Measurements from ENCODE around the gene CHN1. TPM values are rescaled to one million over a fixed set of nuclear protein-coding genes. Genes with fewer than 3 reads are reported as not detected.

The CHN1 gene
- total and polyA plus RNA-seq, 2 of the 8 experiments (the other 6 are each of a cell fraction or from before 2014, with no cell fraction given) = 54.0 to 65.7 TPM

DNA sequence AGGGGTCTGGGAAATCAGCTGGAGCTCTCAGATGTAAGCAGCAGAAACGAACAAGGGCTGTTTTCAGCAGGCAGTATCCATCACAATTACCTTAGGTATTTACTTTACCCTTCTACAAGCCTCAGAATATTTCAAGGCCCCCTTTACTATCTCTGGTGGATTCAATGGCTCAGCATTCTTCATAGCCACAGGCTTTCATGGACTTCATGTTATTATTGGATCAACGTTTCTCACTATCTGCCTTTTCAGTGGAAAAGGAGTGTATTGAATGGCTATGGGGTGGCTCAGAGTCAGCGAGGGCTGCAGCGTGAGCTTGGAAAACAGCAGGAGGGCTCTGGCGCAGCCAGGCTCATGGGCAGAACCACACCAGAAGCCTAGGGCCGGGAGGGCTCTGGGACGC, 224.3 kb downstream of the CHN1 start:
- no peaks in the 10 kb centered on the region for H3K79me2 ChIP-seq (ENCODE audit: control insufficient read depth in 1 of 2, insufficient read depth in 2 of 2, low read length in 2 of 2)
- H2BK12ac ChIP-seq (ENCODE audit: low read depth, low read length) = 0 out of 2 replicates have a peak overlapping the region, but pooled peaks have one; percentile 13
- no peak overlapping the region; the same call in 1 of the 2 replicates for H2BK20ac ChIP-seq (ENCODE audit: low read length)
- no peak overlapping the region for H2BK120ac ChIP-seq (replicated peaks; ENCODE audit: low read depth, low read length)
- FAIRE-seq = no peak
- 89% methylated on average over 7 of the region's 7 CpGs; no CpG with 5 or more reads in 1 of the 2 experiments for WGBS, 2 experiments (ENCODE audit: extremely low coverage in 1 of 2, insufficient coverage in 1 of 2, insufficient read length in 1 of 2, insufficient replicate concordance in 2 of 2, low coverage in 1 of 2, low lambda C conversion rate in 2 of 2, missing lambda C conversion rate in 1 of 2)
- no peak overlapping the region for H3K56ac ChIP-seq (replicated peaks; ENCODE audit: insufficient read length, low read depth, low read length)
- no peak overlapping the region for H3K4ac ChIP-seq (replicated peaks; ENCODE audit: insufficient read length, low read depth, low read length)
- H3K4me3 ChIP-seq (ENCODE audit: extremely low read depth in 1 of 4, insufficient read depth in 2 of 4, low read depth in 3 of 4, low read length in 4 of 4) = no peak overlapping the region
- no peak overlapping the region for H3K27ac ChIP-seq (ENCODE audit: low read depth, low read length)
- peaks cover 0 to 12% (median 3%) of the 10 kb centered on the region in 4 experiments for H3K4me1 ChIP-seq (replicated peaks in 1 of 4; ENCODE audit: control insufficient read depth in 3 of 4, insufficient read depth in 4 of 4, low read length in 3 of 4)
- POLR2A ChIA-PET (ENCODE audit: partially characterized antibody) = interaction anchor here (0.5 to 1.6 kb wide), 6 partner anchors 9 to 890 kb away, joined by 3 to 5 read pairs (median 3); no protein-coding TSS in a partner anchor
- H3K4me2 ChIP-seq (ENCODE audit: insufficient read depth in 1 of 2, low read depth in 2 of 2, low read length in 2 of 2) = no peak overlapping the region
- H3K27me3 ChIP-seq (replicated peaks in 1 of 4; ENCODE audit: control insufficient read depth in 3 of 4, extremely low read depth in 1 of 4, insufficient read depth in 3 of 4, low read length in 3 of 4) = no peaks in the 10 kb centered on the region
- no peak overlapping the region for H3K23ac ChIP-seq (ENCODE audit: insufficient read length)
- no peak overlapping the region for H3K14ac ChIP-seq (ENCODE audit: insufficient read length)
- no peak overlapping the region for H2AFZ ChIP-seq (ENCODE audit: low read length)
- H2BK15ac ChIP-seq (ENCODE audit: low read length) = no peak overlapping the region
- DNase-seq (ENCODE audit: low read depth in 1 of 2, low spot score in 2 of 2) = no peak
- H2BK5ac ChIP-seq (ENCODE audit: low read depth, low read length) = no peak overlapping the region
- no peak for TF ChIP-seq CTBP2 (IDR thresholded peaks at IDR 0.05; ENCODE audit: borderline replicate concordance, insufficient read depth, insufficient read length, low read length)
- H4K8ac ChIP-seq (ENCODE audit: extremely low read depth, insufficient read depth, low read length) = no peak overlapping the region
- no peaks in the 10 kb centered on the region for H3K9me3 ChIP-seq (ENCODE audit: insufficient read depth in 2 of 2, low read depth in 1 of 2, low read length in 1 of 2)
- H3K9ac ChIP-seq (replicated peaks in 1 of 4; ENCODE audit: extremely low read depth in 1 of 4, low read depth in 3 of 4, low read length in 3 of 4) = no peak overlapping the region
- no peaks in the 10 kb centered on the region for H4K20me1 ChIP-seq (replicated peaks in 1 of 2; ENCODE audit: control insufficient read depth in 1 of 2, insufficient read depth in 2 of 2, low read length in 2 of 2)
- H3K23me2 ChIP-seq (ENCODE audit: low read depth, low read length) = no peaks in the 10 kb centered on the region
- no peak overlapping the region for H3K18ac ChIP-seq (ENCODE audit: extremely low read depth, low read length)
- H3K36me3 ChIP-seq (ENCODE audit: control insufficient read depth in 2 of 4, insufficient read depth in 4 of 4, low read length in 3 of 4) = no peaks in the 10 kb centered on the region
- H2AK5ac ChIP-seq (ENCODE audit: low read depth, low read length) = no peak overlapping the region
- no peak overlapping the region for H4K5ac ChIP-seq (ENCODE audit: insufficient read length, low read depth, low read length)
- H3K79me1 ChIP-seq (ENCODE audit: low read depth, low read length) = no peaks in the 10 kb centered on the region
- CTCF ChIA-PET (ENCODE audit: partially characterized antibody) = interaction anchor here (0.8 to 4.9 kb wide), 12 partner anchors 7 to 209 kb away, joined by 3 to 37 read pairs (median 4); no protein-coding TSS in a partner anchor
- no peak overlapping the region for H4K91ac ChIP-seq (replicated peaks; ENCODE audit: insufficient read length, low read length)

All from H1 (cell line).